NCI-H2196 (cell line): ENCODE data around the gene CXCL13.
"Not testable (repeated sequence)": the region's sequence is repeated elsewhere in the genome, so short reads cannot be mapped to it uniquely, and the experiment has no call there.

ENCODE experiments used
- DNase-seq: peaks from one replicate; lab custom pipeline; 2025; ENCODE audit not compliant: unreplicated experiment; lab: John Stamatoyannopoulos, UW

Gene CXCL13

DNA sequence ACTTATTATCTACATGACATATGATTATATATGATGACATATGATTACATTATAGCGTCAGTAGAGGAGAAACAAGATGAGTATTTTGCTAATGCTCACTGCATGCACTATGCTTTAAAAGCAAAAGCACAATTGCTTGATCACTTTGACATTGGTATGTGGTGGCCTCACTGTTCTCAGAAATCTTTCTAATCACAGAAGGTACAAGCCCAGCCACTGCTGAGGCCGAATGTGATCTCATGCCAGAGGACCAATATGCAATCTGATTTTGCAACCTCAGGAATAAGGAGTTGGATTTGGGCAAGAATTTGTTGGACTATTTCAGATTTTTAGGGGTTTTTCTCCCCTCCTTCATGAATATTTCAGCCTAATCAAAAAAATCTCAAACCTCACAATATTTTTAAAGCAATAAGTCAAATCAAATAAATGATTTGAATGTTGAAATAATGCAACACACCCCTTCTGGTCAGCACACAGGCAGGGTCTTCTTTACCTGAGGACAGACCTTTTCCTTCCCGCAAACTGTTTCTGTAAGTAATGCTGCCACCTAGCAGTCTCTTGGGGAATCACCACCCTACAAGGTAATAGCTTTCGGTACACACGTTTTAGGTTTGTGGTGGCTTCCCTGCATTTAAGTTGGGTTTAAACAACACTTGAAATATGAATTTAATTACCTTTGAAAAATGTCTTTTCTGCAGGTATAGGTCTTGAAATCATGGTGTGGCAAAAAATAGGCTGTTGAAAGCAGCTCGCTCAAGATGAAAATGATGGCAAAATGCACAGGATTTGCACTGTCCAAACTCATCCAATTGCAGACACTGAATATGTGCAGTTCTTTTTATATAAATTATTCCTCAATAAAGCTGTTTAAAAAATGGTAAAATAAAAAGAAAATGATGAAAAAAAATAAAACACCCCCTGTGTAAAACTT lies 4.8 kb upstream of the CXCL13 start:
- no peak for DNase-seq

DNA sequence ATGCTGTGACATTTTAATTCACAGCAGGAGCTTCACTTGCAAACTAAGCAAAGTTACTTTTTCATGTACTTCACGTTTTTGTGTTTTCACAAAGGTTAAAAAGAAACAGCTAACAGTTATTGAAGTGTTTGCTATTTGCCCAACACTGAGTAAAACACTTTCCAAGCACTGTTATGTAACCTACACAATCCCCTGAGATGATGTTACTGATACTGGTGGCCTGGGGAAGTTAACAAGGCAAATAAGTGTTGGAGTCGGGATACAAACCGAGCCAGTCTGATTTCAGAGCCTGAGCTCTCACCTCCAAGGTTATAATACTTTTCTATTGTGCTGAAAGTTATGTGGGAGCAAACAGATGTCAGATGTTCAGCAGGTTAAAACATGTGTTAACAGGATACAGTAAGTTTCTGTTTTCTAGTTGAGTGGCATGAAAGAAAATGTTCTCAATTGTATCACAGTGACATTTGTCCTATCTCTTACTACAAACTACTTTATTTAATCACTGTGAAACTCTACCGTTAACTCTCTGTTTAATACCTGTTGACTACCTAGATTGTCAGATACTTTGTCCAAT lies 3.9 kb upstream of the CXCL13 start:
- no peak for DNase-seq

DNA sequence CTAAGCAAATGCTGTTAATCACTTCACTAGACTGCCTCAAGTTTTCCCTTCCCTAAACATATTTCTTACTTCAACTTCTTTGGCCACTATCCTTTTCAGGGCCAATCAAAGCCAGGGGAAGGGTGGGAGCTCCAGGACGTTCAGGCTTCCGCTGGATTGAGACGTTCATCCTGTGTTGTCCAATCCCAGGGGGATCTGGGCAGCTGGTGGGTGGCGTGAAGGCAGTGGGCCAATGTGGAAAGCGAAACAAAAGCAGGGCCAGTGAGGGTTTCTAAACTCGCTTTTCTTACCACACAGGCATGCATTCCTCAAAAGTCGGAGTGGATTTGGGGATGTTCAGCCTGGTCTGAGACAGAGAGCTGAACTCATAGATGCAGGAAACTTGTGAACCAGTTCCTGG lies 7.6 kb downstream of the CXCL13 start:
- no peak for DNase-seq

DNA sequence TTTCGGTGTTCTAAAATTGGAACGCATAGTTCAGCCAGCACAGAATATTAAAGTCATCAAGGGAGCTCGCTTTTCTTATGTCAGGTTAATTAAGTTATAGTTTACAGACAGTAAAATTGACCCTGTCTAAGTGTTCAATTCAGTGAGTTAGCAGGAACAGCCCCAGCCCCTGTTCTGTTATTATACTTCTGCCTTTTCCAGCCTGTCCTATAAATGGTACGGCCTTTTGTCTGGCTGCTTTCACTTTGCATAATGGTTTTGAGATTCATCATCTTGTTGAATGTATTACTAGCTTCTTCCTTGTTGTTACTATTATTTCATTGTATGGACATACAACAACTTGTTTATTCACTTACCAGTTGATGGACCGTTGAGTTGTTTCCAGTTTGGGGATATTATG lies 9.5 kb downstream of the CXCL13 start:
- no peak for DNase-seq

DNA sequence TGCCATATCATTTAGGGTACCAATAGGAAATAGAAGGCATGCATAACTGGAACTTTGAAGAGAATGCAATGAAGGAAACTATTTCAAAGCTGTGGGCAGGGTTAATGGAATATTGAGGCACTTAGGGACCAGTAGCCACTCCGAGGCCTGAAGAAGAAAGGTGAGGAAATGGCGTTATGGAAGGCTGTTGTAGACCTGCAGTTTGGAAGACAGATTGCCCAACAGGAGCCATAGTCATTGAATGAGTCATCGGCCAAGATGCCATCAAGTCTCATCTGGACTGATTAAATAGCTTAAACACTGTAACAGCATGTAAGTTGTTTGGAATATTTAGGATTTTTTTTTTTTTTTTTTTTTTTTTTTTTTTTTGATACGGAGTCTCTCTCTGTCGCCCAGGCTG lies 11.6 kb downstream of the CXCL13 start:
- no peak for DNase-seq

DNA sequence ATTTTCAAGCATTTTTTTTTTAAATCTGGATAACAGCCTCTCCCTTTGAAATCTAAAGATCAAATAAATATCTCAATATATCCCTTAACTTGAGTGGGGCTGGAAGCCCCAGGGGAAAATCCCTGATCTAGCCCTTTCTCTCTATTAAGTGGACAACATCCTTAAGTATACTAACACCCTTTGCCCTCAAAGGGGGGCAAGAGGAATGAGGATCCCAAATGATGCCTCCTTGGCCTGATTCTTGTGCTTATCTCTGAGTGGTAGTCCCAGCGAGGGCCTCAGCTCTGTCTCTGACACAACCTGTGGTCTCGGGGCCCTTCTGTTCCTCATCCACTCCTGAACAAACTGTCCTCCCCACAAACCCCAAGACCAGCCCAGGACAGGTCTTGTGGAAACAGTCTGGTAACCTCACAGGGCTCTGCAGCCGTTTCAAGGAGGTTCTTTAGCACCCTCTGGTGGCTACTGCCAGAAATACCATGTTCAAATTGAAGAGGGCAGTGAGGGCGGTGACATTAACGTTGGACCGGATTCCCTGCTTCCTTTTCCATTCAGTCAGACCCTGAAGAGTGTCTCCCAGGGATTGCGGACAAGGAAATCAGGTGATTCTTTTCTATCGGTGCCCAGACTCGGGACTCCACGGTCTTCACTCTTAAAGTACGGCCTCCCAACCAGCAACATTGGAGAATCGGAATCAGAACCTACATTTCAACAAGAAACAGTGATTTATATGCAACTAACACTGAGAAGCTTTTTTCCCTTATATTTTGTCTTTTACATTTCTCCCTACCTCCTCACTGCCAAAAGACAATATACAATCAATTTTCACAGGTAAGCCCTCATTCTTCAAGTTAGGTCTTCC lies 13.0 kb downstream of the CXCL13 start:
- peak; percentile 70 for DNase-seq

DNA sequence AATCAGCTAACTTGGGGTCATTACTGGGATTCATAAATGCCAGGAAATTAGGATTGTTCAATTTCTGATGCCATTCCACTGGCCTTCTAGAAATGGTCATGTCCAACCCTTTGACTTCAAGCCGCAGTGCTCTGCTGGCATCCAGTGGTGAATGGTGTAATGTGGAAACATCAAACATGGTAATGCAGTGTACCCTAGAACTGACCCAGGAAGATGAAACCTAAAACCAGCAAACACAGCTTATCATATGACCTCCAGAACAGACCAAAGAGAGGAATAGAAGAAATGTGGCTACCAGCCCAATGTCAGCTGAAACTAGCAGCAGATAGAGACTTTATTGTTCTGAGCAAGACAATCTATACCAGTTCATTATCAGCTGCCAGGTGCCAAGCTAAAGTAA lies 13.8 kb downstream of the CXCL13 start:
- peak; percentile 13 for DNase-seq

DNA sequence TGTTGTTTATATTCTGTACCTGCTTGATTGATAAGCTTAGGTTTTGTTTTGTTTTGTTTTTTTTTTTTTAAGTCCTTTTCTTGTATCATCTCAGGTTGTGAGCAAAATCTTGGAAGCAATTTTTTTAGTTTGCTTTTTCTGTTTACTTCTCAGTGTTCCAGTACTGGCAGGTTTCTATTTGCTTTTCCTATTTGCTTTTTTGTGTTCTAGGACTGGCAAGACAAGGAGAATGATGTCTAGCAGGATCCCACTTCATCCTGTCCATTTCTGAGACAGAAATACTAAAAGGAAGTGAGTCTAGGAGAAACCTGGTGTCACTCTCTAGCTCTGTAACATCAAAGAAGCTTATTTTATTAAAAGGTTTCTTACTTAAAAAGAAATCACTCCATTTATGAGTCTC lies 15.6 kb downstream of the CXCL13 start:
- DNase-seq = no peak

DNA sequence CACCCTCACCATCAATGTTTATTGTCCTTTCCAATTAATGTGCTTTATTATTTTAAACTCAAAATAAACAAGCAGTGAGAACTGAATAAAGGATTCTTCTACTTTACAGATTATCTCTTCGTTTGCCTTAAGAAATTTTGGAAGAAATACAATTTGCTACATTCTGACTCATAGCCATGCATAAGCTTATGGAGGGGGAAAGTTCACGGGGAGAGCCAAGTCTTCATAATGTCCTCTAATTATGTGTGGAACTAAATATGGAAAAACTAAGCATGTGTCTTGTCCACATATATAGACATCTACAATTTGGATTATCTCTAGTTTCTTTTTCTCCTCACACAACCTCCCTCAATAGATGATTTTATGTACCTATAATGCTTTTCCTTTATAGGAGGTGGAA lies 17.5 kb downstream of the CXCL13 start:
- no peak for DNase-seq

DNA sequence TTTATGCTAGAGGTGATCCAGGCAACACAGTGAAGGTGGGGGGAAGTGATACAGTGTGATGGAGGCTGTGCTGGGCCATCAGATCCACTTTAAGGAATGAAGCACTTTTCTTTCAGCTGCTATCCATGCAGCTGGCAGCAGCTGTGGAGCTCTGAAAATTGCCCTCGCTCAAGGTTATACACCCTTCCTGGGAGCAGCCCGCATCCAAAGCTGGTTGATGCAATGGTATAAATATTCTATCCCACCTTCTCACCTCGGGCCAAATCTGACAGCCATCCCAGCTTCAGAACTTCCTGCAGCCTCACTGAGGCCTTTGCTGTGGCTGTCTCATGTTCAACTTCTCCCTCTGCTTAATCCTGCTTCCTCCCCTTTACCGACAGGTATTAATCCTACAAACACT lies 18.6 kb downstream of the CXCL13 start:
- no peak for DNase-seq

DNA sequence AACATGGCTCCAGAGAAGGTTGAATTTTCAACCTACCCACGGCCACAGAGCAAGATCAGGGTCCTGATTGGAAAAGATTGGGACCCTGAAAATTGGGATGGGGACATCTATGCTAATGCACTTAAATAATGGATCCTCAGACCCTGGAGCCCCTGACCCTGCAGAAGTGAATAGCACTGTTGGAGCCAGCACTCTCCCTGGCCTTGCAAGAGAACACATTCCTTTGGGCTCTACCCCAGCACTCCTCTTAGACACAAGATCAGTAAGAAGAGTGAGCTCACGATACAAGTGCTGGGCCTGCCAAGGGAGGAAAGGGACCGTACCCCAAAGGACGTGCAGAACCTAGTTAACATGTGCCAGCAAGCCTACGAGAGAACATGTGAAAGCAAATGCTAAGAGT lies 19.9 kb downstream of the CXCL13 start:
- no peak for DNase-seq

DNA sequence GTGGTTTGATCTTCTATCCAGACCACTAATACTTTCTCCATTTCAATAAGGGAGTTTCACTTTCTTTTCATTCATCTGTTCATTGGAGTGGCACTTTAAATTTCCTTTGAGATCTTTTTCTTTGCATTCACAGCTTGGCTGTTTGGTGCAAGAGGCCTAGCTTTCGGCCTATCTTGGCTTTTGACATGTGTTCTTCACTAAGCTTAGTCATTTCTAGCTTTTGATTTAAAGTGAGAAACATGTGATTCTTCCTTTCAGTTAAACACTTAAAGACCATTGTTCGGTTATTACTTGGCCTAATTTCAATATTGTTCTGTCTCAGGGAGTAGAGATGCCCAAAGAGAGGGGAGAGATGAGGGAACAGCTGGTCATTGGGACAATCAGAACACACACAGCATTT lies 24.3 kb downstream of the CXCL13 start:
- no peak for DNase-seq

DNA sequence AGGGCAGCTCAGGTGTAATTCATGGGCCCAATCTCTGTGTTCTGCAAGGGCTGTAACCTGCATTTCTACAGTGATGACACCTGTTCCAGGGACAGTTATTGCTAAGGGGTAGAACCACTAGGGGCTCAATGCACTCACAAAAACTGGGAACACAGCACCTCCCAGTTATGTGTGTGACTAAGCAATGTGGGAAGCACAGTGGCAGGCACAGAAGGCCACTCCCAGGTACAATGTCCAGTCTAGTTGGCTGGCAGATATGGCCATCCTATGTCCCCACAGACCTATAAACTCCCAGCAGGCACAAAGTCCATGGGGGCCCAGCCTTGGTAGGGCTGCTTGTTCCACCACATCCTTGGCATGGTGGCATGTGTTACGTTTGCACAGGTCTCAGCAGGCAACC lies 25.7 kb downstream of the CXCL13 start:
- no peak for DNase-seq

DNA sequence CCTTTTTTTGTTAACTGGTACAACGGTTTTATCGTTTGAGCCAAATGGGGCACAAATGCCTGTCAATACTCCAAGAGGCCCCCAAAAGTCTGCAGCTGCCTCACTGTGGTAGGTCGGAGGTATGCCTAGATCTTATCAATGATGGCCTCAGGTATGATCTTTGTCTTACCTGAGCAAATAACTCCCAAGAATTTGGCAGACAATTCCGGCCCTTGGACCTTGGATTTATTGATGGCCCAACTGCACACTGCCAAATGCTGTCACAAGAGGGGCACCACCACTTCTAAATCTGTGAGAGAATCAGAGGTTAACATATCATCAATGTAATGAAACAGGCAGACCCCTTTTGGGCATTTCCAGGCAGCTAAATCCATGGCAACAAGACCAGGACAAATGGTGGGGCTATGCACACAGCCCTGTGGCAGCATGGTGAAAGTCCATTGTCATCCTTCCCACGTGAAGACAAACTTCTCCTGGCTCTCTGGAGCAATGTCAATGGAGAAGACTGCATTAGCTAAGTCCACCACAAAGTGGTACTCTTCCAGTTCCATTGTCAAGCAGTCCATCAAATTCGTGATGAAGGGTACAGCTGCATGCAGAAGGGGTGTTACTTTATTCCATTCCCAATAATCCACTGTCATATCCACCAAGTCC lies 28.6 kb downstream of the CXCL13 start:
- no peak for DNase-seq

DNA sequence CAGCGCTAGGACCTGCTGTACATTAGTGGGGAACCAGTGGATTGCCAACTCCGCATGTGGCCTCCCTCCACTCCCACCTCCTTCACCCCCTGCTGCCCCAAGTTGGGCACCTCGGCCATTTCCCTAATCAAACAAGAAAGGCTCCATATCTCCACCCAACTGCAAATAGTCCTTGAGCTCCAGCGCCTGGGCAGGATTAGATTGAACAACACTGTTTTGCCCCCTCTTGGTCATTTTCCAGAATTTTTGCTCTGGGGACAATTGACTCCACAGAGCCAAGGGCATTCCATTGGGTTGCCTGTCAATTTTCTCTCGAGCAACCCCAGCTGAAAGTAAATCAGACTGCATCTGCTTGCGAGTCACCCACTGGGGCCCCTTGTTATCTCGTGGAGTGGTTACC lies 29.6 kb downstream of the CXCL13 start:
- no peak for DNase-seq

DNA sequence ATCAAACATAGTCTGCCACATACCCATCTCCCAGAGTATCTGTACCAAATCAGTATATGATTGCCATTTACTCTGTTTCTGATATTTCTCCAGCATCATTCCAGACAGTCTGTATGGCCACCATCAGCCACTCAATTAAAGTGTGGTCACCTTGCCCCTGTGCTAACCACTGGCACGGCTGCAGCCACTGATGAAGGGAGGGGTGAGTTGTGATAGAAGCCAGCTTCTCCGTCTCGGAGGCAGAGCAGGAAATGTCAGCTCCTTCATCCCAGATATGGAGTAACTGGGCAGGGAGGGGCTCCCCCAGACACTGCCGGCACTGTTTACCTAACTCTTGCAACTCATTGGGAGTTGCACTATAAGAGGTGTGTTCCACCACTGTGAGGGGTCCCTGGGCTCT lies 30.3 kb downstream of the CXCL13 start:
- no peak for DNase-seq

DNA sequence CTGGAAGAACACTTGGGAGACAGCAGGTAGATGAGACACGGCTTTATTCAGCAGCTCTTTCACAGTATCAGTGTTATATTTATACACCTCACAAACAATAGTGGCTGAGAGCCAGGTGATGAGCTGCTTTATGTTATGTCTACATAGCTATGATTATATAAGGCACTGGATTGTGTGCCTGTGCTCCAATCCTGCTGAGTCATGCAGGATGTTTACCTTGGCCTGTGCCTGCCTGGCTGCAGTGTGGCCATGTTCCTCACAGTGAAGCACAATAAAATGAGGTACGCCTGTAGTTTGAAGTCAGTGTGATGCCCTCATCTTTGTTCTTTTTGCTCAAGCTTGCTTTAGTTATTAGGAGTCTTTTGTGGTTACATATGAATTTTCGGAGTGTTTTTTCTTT lies 31.3 kb downstream of the CXCL13 start:
- no peak for DNase-seq

DNA sequence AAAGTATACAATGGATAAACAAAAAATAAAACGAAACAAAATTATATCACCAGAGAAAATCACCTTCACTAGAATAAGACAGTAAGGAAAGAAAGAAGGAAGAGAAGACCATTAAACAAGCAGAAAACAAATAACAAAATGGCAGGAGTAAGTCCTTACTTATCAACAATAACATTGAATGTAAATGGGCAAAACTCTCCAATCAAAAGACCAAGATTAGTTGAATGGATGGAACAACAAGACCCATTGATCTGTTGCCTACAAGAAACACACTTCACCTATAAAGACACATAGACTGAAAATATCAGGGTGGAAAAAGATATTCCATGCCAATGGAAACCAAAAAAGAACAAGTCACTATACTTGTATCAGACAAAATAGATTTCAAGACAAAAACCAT lies 38.4 kb downstream of the CXCL13 start:
- not testable (repeated sequence) for DNase-seq

DNA sequence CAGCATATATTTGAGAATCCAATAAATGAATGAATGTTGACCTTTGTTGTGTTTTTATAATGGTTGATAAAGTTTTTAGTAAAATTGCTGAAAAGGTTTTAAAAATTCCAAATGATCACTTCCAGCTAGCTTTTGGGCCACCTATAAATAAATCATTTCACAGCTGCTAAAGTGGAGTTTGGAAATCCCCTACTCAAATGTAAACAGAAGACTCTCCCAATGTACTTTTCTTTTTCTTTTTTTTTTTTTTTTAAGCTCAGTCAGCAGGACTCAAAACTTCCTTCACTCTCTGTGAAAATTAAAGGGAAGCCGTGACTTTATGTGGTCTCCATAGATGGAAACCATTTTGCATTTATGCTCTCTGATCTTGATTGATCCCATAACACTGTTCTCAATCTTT lies 45.2 kb downstream of the CXCL13 start:
- DNase-seq = no peak

DNA sequence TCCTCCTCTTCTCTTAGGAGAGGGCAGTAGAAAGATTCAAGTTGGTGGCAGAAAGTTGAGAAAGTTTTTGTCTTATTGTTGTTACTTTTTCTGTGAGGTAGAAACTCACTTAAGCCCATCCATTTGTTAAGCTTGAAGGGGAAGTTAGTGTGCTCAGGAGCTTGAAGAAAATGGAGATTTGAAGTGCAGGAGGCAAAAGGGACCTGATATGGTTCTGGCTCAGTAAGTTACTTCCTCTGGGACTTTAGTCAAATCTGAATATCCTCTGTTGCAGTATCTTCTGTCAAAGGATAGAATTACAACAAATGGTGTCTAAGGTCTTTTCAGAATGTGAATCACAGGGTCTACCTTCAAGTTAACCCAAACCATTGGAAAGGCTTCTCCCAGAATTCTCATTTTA lies 46.2 kb downstream of the CXCL13 start:
- DNase-seq = no peak

DNA sequence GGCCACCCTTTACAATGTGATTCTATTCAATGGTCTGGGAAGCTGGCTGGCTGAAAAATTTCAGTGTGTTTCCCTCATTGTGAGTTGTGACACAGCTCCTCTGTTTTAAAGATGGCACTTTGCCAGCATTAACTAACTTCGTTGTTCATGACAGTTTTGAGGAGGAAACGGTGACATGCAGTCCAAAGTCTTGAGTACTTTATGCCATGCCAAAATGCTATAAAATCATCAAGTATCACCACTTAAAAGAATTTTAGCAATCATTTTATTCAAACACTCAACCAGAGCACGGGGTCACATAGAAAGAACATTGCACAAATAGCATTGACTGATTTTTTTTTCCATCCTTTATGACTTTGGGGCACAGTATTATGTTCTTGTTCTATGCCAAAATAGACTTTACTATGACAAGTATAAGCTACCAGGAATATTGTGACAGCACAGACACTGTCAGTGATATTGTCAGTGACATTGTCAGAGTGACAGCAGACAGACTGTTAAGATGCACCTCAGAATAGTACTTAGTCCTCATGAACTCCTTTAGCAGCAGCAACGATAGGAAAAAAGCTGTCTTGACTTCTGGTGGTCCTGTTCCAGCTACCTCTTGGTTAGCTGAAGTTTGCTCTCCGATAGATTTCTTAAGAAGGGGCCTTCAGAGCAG lies 46.7 kb downstream of the CXCL13 start:
- no peak for DNase-seq
